Stimulated activated CD4-positive, alpha-beta T cell treated with anti-CD3 and anti-CD28 coated beads, TNF-alpha, amount 100 ng/mL, for 4 hours (primary cell): ENCODE results near the gene FECH.
"Not testable (repeated sequence)": the region's sequence is repeated elsewhere in the genome, so short reads cannot be mapped to it uniquely, and the experiment has no call there.

Source experiments
- DNase-seq, 3 experiments: peaks; one replicate each; pipeline ENCODE4 v3.0.0-alpha.2; 2020; ENCODE audit warnings: low read depth in 3 of 3

The FECH gene

GRCh38 chr18:57533006-57533867, 53.3 kb downstream of the FECH start:
- DNase-seq: no peak

DNA sequence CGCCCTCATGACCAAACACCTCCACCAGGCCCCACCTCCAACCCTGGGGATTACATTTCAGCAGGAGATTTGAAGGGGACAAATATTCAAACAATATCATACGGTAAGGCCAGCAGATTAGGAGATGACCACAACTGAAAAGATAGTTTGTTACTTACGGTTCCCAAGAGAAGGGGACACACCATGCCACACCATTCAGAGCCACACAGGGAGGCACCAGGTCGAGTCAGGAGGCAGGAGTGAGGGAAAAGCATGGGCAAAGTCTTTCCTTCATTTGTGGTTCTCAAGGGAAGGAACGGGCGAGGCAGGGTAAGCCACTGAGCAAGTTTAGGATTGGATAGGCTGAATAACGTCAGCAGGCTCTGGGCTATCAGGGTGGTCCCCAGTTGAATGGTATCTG, 57.4 kb downstream of the FECH start:
- DNase-seq: no peak

DNA sequence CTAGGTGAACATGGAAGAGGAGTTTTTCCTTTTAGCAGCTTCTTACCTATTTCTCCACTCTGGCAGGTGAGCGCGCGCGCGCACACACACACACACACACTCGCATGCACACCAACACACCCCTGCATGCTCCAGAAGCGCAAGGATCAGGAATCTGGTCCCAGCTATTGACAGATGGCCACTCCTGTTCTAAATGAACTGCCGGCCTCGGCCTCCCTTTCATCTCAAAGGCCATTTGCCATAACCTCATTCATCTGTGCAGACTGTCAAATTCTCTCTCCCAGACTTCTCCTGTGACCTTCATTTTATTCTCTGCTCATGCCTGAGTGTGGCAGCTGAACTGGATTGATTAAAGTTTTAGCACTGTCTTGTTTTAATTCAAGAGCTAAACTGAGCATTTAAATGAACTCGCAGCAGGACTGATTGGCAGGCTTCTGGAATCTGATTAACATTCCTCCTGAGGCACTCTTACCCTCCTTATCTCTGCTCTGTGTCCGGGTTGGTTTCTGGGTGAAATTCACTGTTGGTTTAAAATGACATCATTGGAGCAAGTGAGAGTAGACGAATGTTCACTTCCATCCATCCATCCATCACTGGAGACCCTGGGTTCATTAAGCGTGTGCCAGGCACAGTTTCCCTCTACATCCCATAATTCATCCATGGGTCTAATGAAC, 58.8 kb downstream of the FECH start:
- no peak for DNase-seq

DNA sequence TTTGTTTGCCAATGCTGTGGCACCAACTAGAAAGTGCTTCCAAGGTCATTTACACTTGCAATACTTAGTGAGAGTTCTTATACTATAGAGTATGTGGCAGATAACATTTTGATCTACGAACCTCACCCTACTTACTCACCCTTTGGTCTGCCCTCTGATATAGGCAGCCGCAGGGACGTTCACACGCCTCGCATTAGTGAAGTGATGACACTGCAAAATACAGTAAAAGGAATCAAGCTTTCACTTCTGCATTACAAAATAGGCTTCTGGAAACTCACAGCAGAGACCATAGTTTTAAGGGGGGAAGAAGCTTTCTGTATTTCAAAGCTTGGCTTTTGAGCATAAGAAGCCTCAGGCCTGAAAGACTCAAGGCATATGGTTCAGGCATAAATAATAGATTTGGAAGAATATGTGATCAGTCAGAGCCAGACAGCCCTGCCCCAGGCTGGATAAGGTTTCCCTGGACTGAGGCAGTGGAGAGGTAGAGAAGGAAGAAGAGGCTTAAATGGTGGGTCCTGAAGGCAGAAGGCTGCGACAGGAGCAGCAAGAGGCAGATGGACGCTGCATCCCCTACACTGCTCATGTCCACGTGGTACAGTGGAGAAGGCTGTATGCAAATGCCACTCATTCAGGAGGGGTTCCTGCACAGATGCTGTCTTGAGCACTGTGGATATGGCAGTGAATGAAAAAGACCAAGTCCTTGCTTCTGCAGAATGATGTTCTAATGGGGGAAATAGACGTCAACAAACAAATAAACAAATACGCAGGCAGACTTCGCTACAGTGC, 63.1 kb downstream of the FECH start:
- DNase-seq: no peak

DNA sequence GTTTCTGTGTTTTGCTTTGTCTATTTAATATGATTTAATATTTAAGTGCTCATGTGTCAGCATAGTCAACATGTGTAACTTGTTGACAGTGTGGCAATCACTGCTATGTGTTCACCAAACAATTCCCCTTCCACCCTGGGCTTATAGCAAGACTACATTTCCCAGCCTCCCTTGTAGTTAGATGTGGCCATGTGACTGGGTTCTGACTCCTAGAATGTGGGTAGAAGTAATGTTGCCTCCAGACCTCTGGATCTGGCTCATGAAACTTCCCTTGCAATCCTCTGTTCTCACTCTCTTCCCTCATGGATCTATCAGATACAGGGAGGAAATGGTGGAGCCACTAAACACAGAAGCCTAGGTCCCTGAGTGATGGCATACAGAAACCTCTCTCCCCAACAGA, 64.2 kb downstream of the FECH start:
- not testable (repeated sequence) for DNase-seq

DNA sequence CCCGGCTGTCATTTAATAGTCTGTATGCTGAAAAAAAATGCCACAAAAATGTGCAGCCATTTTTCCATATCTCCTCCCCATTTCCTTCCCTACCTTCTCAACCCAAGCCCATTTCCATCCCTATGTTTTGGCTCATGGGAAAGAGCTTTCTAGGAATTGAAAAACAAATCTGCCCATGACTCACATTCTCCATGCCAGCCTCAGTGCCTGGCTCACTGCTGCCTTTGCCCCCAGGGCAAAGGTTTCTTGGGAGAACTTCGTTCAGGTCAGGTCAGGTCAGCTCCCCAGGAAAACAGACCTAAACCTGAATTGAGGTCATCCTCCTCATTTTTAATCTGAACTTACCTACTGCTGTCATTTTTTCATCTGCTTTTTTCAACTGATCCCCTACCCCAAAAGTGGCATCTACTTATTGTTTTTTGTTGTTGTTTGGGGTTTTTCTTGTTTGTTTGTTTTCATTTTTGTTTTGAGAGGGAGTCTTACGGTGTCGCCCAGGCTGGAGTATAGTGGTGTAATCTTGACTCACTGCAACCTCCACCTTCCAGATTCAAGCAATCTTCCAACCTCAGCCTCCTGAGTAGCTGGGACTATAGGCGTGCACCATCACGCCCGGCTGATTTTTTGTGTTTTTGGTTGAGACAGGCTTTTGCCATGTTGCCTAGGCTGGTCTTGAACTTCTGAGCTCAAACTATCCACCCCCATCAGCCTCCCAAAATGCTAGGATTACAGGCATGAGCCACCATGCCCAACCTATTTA, 66.7 kb downstream of the FECH start:
- DNase-seq: no peak

DNA sequence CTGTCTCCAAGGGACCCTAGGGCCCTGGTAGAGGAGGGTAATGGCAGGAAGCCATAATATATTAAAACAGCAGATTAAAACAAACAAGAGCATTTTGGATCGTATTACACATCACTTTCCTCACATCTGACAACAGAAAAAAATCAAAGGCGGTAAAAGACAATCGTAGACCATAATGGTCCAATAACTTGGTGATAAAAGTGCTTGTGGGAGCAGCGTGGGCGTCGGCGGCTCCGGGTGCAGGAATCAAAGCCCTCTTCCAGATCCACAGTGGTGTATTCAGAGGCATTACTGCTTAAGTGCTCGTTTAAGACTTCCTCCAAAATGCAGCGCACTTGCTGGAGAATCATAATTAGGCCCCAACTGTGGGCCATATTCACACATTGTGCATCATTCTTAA, 68.0 kb downstream of the FECH start:
- no peak for DNase-seq

- DNase-seq: no peak
Measured at GRCh38 chr18:57516056-57516455, 70.4 kb downstream of the FECH start.

GRCh38 chr18:57505231-57505630, 81.3 kb downstream of the FECH start:
- DNase-seq: no peak

GRCh38 chr18:57502624-57503023, 83.9 kb downstream of the FECH start:
- no peak for DNase-seq

- DNase-seq: no peak
Measured at GRCh38 chr18:57498682-57499256, 87.7 kb downstream of the FECH start.
